ENCODE results near the gene MED13L.
A peak's percentile ranks its signal among the peaks of the same experiment; 100 is the strongest.

MED13L gene

DNA sequence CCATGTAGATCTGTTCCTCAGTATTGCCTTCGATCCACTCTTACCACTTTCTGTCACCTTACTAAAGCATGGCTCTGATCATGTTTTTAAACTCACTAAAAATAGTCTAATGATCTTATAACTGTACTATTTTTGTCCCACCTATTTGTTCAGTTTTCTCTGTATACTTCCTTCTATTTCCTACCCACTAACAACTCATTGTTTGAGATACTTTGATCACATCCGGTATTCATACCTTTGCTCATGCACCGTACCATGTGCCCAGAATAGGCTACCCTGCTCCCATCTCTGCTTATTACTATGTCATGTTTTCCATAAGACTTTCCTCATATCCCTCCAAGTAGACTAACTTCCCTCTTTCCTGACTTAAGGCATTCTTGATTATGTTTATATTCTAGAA is 128.6 kb downstream of the MED13L start:
- peaks cover 14 to 31% (median 22%) of the 10 kb centered on the region in 4 experiments for H3K4me1 ChIP-seq (ENCODE audit: control extremely low read depth in 1 of 4, control insufficient read depth in 4 of 4, insufficient read depth in 4 of 4, low read length in 3 of 4)
- no peaks in the 10 kb centered on the region for H3K36me3 ChIP-seq (ENCODE audit: control insufficient read depth in 4 of 4, insufficient read depth in 4 of 4, low read length in 3 of 4)
- H3K4me3 ChIP-seq (ENCODE audit: control insufficient read depth in 1 of 7, extremely low read depth in 1 of 7, insufficient read depth in 4 of 7, low read depth in 2 of 7, low read length in 6 of 7), result no peak overlapping the region
- no peaks in the 10 kb centered on the region for H3K9me3 ChIP-seq (ENCODE audit: control extremely low read depth in 1 of 5, control insufficient read depth in 4 of 5, insufficient read depth in 2 of 5, low read depth in 1 of 5, low read length in 4 of 5)
- ChIA-PET POLR2A (no interaction called here), CTCF (no interaction called here)
- WGBS (ENCODE audit: insufficient coverage), result 65% methylated on average over 2 of the region's 3 CpGs
- H3K27ac ChIP-seq (ENCODE audit: insufficient read depth in 1 of 2, low read depth in 1 of 2, low read length in 2 of 2, poor library complexity in 1 of 2, severe bottlenecking in 2 of 2), result no peak overlapping the region
- no peaks in the 10 kb centered on the region for H3K27me3 ChIP-seq (replicated peaks in 2 of 5; ENCODE audit: control insufficient read depth in 4 of 5, insufficient read depth in 5 of 5, low read length in 4 of 5)
- DNase-seq, result no peak

DNA sequence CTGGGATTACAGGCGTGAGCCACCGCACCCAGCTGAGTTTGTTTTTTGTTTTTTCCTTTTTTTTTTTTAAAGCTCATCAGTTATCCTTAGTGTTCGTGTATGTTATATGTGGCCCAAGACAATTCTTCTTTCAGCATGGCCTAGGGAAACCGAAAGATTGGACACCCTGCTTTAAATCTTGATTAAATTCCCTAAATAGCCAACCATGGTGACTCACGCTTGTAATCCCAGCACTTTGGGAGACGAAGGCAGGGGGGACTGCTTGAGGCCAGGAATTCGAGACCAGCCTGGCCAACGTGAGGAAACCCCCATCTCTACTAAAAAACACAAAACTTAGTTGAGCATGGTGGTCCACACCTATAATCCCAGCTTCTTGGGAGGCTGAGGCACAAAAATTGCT is 131.1 kb downstream of the MED13L start:
- Histone ChIP-seq H3K4me3 (ENCODE audit: control insufficient read depth in 1 of 7, extremely low read depth in 1 of 7, insufficient read depth in 4 of 7, low read depth in 2 of 7, low read length in 6 of 7) (no peak overlapping the region), H3K4me1 (ENCODE audit: control extremely low read depth in 1 of 4, control insufficient read depth in 4 of 4, insufficient read depth in 4 of 4, low read length in 3 of 4) (peaks cover 25 to 44% (median 34%) of the 10 kb centered on the region in 4 experiments), H3K36me3 (ENCODE audit: control insufficient read depth in 4 of 4, insufficient read depth in 4 of 4, low read length in 3 of 4) (no peaks in the 10 kb centered on the region), H3K27me3 (replicated peaks in 2 of 5; ENCODE audit: control insufficient read depth in 4 of 5, insufficient read depth in 5 of 5, low read length in 4 of 5) (no peaks in the 10 kb centered on the region), H3K27ac (ENCODE audit: insufficient read depth in 1 of 2, low read depth in 1 of 2, low read length in 2 of 2, poor library complexity in 1 of 2, severe bottlenecking in 2 of 2) (no peak overlapping the region), H3K9me3 (ENCODE audit: control extremely low read depth in 1 of 5, control insufficient read depth in 4 of 5, insufficient read depth in 2 of 5, low read depth in 1 of 5, low read length in 4 of 5) (no peaks in the 10 kb centered on the region)
- ChIA-PET POLR2A (no interaction called here), CTCF (interaction anchor here (0.8 to 1.6 kb wide), 4 partner anchors 12 to 59 kb away, joined by 3 read pairs; no protein-coding TSS in a partner anchor)
- DNase-seq, result no peak
- 100% methylated on average over 1 of the region's 8 CpGs for WGBS (ENCODE audit: insufficient coverage)

DNA sequence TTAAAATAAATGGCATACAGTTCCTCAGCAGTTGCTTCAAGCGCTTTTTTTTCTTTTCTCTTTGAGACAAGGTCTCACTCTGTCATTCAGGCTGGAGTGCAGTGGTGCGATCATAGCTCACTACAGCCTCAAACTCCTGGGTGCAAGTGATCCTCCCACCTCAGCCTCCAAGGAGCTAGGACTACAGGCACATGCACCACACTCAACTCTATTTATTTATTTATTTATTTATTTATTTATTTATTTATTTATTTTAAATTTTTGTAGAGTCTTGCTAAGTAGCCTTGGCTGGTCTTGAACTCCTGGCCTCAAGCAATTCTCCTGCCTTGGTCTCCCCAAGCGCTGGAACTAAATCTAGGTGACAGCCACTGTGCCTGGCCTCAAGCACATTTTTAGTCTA is 132.0 kb downstream of the MED13L start:
- Histone ChIP-seq H3K27ac (ENCODE audit: insufficient read depth in 1 of 2, low read depth in 1 of 2, low read length in 2 of 2, poor library complexity in 1 of 2, severe bottlenecking in 2 of 2) (no peak overlapping the region), H3K9me3 (ENCODE audit: control extremely low read depth in 1 of 5, control insufficient read depth in 4 of 5, insufficient read depth in 2 of 5, low read depth in 1 of 5, low read length in 4 of 5) (no peaks in the 10 kb centered on the region), H3K36me3 (ENCODE audit: control insufficient read depth in 4 of 4, insufficient read depth in 4 of 4, low read length in 3 of 4) (no peaks in the 10 kb centered on the region), H3K4me3 (ENCODE audit: control insufficient read depth in 1 of 7, extremely low read depth in 1 of 7, insufficient read depth in 4 of 7, low read depth in 2 of 7, low read length in 6 of 7) (no peak overlapping the region), H3K27me3 (replicated peaks in 2 of 5; ENCODE audit: control insufficient read depth in 4 of 5, insufficient read depth in 5 of 5, low read length in 4 of 5) (no peaks in the 10 kb centered on the region), H3K4me1 (ENCODE audit: control extremely low read depth in 1 of 4, control insufficient read depth in 4 of 4, insufficient read depth in 4 of 4, low read length in 3 of 4) (peaks cover 25 to 43% (median 35%) of the 10 kb centered on the region in 4 experiments)
- no peak for DNase-seq
- POLR2A ChIA-PET, result no interaction called here
- 100% methylated on average over 2 of the region's 3 CpGs for WGBS (ENCODE audit: insufficient coverage)
- CTCF ChIA-PET, result interaction anchor here (0.8 to 5.2 kb wide), 6 partner anchors 11 to 94 kb away, joined by 3 to 40 read pairs (median 4); no protein-coding TSS in a partner anchor

DNA sequence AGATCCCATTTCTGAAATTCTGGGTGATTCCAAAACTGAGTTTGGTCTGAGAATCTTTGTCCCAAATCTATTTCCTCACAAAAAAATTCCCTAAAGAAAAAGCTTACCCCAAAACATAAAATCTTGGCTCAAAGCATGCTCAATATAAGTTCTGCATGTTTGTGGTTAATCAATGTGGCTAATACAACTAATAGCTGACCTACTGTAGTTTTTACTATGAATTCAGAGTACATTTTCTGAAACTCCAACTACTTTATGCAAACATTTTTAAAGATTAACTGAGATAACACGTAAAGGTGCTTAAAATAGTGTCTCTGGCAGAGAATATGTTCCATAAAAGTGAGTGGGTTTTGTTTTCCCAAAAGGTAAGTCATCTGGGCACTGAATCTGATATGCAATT is 133.1 kb downstream of the MED13L start:
- H3K27ac ChIP-seq (ENCODE audit: insufficient read depth in 1 of 2, low read depth in 1 of 2, low read length in 2 of 2, poor library complexity in 1 of 2, severe bottlenecking in 2 of 2), result peak overlapping the region; percentile 59 to 84
- no peaks in the 10 kb centered on the region for H3K27me3 ChIP-seq (replicated peaks in 2 of 5; ENCODE audit: control insufficient read depth in 4 of 5, insufficient read depth in 5 of 5, low read length in 4 of 5)
- H3K4me3 ChIP-seq (ENCODE audit: control insufficient read depth in 1 of 7, extremely low read depth in 1 of 7, insufficient read depth in 4 of 7, low read depth in 2 of 7, low read length in 6 of 7), result peak overlapping the region in 1 of 7 experiments; percentile 31
- POLR2A ChIA-PET, result no interaction called here
- no peaks in the 10 kb centered on the region for H3K36me3 ChIP-seq (ENCODE audit: control insufficient read depth in 4 of 4, insufficient read depth in 4 of 4, low read length in 3 of 4)
- H3K9me3 ChIP-seq (ENCODE audit: control extremely low read depth in 1 of 5, control insufficient read depth in 4 of 5, insufficient read depth in 2 of 5, low read depth in 1 of 5, low read length in 4 of 5), result no peaks in the 10 kb centered on the region
- no peak for DNase-seq
- CTCF ChIA-PET, result interaction anchor here (1.5 to 5.2 kb wide), 3 partner anchors 12 to 93 kb away, joined by 5 to 40 read pairs (median 17); no protein-coding TSS in a partner anchor
- H3K4me1 ChIP-seq (ENCODE audit: control extremely low read depth in 1 of 4, control insufficient read depth in 4 of 4, insufficient read depth in 4 of 4, low read length in 3 of 4), result peaks cover 25 to 42% (median 32%) of the 10 kb centered on the region in 4 experiments
- no CpG with 5 or more reads among the region's 1 CpG for WGBS (ENCODE audit: insufficient coverage)

DNA sequence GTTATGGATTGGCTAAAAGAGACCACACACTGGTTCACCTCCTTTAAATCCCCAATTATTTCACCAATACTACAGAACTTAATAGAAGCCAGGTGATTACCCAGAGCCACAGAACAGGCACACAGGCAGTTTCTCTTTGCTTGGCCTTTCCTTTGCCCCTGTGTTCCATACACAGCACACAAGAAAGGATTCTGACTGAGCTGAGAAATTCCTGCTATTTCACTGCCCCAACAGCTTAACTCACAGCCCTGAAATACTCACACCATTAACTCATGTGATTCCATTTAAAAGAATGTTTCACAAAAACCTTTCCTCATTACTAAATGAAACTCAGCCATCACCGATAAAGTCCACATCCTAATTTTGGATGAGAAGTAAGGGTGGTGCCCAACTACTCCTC is 133.6 kb downstream of the MED13L start:
- Histone ChIP-seq H3K4me3 (ENCODE audit: control insufficient read depth in 1 of 7, extremely low read depth in 1 of 7, insufficient read depth in 4 of 7, low read depth in 2 of 7, low read length in 6 of 7) (peak overlapping the region in 5 of 7 experiments; percentile 20 to 44 (median 28)), H3K9me3 (ENCODE audit: control extremely low read depth in 1 of 5, control insufficient read depth in 4 of 5, insufficient read depth in 2 of 5, low read depth in 1 of 5, low read length in 4 of 5) (no peaks in the 10 kb centered on the region), H3K4me1 (ENCODE audit: control extremely low read depth in 1 of 4, control insufficient read depth in 4 of 4, insufficient read depth in 4 of 4, low read length in 3 of 4) (peaks cover 25 to 39% (median 32%) of the 10 kb centered on the region in 4 experiments), H3K27me3 (replicated peaks in 2 of 5; ENCODE audit: control insufficient read depth in 4 of 5, insufficient read depth in 5 of 5, low read length in 4 of 5) (no peaks in the 10 kb centered on the region), H3K36me3 (ENCODE audit: control insufficient read depth in 4 of 4, insufficient read depth in 4 of 4, low read length in 3 of 4) (no peaks in the 10 kb centered on the region), H3K27ac (ENCODE audit: insufficient read depth in 1 of 2, low read depth in 1 of 2, low read length in 2 of 2, poor library complexity in 1 of 2, severe bottlenecking in 2 of 2) (peak overlapping the region; percentile 59 to 84)
- no CpG with 5 or more reads among the region's 1 CpG for WGBS (ENCODE audit: insufficient coverage)
- CTCF ChIA-PET, result interaction anchor here (0.9 to 5.2 kb wide), 5 partner anchors 13 to 565 kb away, joined by 4 to 40 read pairs (median 6); no protein-coding TSS in a partner anchor
- peak in 1 of 3 donors; percentile 45 for DNase-seq
- POLR2A ChIA-PET, result no interaction called here

DNA sequence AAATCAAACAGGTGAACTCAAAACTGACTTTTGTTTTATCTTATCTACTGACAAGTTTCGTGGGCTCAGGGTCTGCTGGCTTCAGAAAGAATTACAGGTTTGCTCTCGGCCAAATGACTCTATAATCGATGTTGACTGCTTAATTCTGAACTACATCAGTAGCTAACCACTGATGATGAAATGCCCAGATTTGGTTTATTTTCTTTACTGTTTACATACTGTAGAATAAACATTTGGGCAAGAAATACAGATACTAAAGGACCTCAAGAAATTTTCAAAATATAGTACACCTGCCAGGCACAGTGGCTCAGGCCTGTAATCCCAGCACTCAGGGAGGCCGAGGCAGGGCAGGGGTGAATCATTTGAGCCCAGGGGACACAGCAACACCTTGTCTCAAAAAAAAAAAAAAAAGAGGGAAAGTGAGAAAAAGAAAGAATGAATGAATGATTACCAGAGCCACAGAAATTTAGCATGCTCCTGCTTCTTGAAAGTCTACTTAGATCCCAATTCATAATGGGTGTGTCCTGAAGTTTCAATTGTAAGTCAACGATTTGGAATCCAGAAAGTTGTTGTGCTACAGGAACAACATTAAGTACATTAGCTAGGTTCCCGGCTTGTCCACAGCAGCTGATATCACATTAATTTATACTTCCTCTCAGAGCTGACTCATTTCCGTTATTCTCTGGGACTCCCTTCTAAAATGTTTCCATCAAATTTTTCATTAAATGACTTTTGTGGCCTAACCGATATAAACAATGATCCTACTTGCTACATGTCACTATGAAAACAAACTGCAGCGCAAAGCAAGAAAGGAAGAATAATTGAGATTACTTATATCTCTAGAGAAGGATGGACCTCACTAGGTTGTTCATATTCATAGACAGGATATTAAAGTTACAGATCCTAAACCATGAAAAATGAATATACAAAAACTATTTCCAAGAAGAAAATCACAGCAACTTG is 134.3 kb downstream of the MED13L start:
- WGBS (ENCODE audit: insufficient coverage), result 40% methylated on average over 2 of the region's 9 CpGs
- POLR2A ChIA-PET, result no interaction called here

DNA sequence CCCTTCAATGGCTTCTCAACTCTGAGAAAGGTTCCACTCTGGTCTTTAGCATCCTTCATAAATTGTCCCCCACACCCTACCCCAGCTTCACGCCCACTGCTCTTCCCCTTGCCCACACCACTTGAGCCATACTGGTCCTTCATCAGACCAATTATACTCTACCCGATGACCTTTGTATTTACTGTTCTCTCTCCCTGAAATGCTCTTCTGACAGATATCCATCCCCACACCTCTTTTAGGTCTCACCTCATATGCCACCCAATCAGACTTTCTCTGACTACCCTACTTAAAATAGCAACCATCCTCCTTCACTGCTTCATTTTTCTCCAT is 135.7 kb downstream of the MED13L start:
- Histone ChIP-seq H3K4me1 (ENCODE audit: control extremely low read depth in 1 of 4, control insufficient read depth in 4 of 4, insufficient read depth in 4 of 4, low read length in 3 of 4) (peaks cover 25 to 46% (median 34%) of the 10 kb centered on the region in 4 experiments), H3K36me3 (ENCODE audit: control insufficient read depth in 4 of 4, insufficient read depth in 4 of 4, low read length in 3 of 4) (no peaks in the 10 kb centered on the region), H3K4me3 (ENCODE audit: control insufficient read depth in 1 of 7, extremely low read depth in 1 of 7, insufficient read depth in 4 of 7, low read depth in 2 of 7, low read length in 6 of 7) (peak overlapping the region in 1 of 7 experiments; percentile 4), H3K27ac (ENCODE audit: insufficient read depth in 1 of 2, low read depth in 1 of 2, low read length in 2 of 2, poor library complexity in 1 of 2, severe bottlenecking in 2 of 2) (peak overlapping the region in 1 of 2 experiments; percentile 6), H3K27me3 (replicated peaks in 2 of 5; ENCODE audit: control insufficient read depth in 4 of 5, insufficient read depth in 5 of 5, low read length in 4 of 5) (no peaks in the 10 kb centered on the region), H3K9me3 (ENCODE audit: control extremely low read depth in 1 of 5, control insufficient read depth in 4 of 5, insufficient read depth in 2 of 5, low read depth in 1 of 5, low read length in 4 of 5) (no peaks in the 10 kb centered on the region)
- CTCF ChIA-PET, result interaction anchor here (0.8 to 5.3 kb wide), 27 partner anchors 8 to 567 kb away, joined by 3 to 40 read pairs (median 4); partner anchors contain the start of gene MAP1LC3B2
- DNase-seq, result no peak
- POLR2A ChIA-PET, result no interaction called here
- 100% methylated on average over 2 of the region's 2 CpGs for WGBS (ENCODE audit: insufficient coverage)

More for the DNA sequence above, 134.3 kb downstream of the MED13L start:
- H3K36me3 ChIP-seq (ENCODE audit: control insufficient read depth in 4 of 4, insufficient read depth in 4 of 4, low read length in 3 of 4), result no peaks in the 10 kb centered on the region
- H3K27ac ChIP-seq (ENCODE audit: insufficient read depth in 1 of 2, low read depth in 1 of 2, low read length in 2 of 2, poor library complexity in 1 of 2, severe bottlenecking in 2 of 2), result peak overlapping the region; percentile 59 to 84
- peak overlapping the region in 5 of 7 experiments; percentile 20 to 63 (median 31) for H3K4me3 ChIP-seq (ENCODE audit: control insufficient read depth in 1 of 7, extremely low read depth in 1 of 7, insufficient read depth in 4 of 7, low read depth in 2 of 7, low read length in 6 of 7)
- no peaks in the 10 kb centered on the region for H3K27me3 ChIP-seq (replicated peaks in 2 of 5; ENCODE audit: control insufficient read depth in 4 of 5, insufficient read depth in 5 of 5, low read length in 4 of 5)
- peaks cover 25 to 39% (median 32%) of the 10 kb centered on the region in 4 experiments for H3K4me1 ChIP-seq (ENCODE audit: control extremely low read depth in 1 of 4, control insufficient read depth in 4 of 4, insufficient read depth in 4 of 4, low read length in 3 of 4)
- peak; percentile 79 to 92 (median 87) for DNase-seq
- no peaks in the 10 kb centered on the region for H3K9me3 ChIP-seq (ENCODE audit: control extremely low read depth in 1 of 5, control insufficient read depth in 4 of 5, insufficient read depth in 2 of 5, low read depth in 1 of 5, low read length in 4 of 5)
- CTCF ChIA-PET, result interaction anchor here (0.6 to 5.2 kb wide), 12 partner anchors 12 to 566 kb away, joined by 3 to 40 read pairs (median 5); no protein-coding TSS in a partner anchor

Measured in common myeloid progenitor, CD34-positive (primary cell).